IMR-90 (cell line): ENCODE measurements around the gene DNMT1. TPM values are rescaled to one million over a fixed set of nuclear protein-coding genes. Genes with fewer than 3 reads are reported as not detected.
"Not testable (repeated sequence)": the region's sequence is repeated elsewhere in the genome, so short reads cannot be mapped to it uniquely, and the experiment has no call there.

Experiments
- ATAC-seq: fragments of 200-7000 bp; cut with Tn5 transposase; 2 replicates; pipeline ENCODE4 v1.9.1; 2020; ENCODE audit warnings: low read depth, mild to moderate bottlenecking, moderate library complexity
- BruUV-seq: library from RNA; stranded (reverse); fragments of 400-500 nt; replicated peaks from 2 replicates; lab custom pipeline; 2021; lab: Mats Ljungman, UMichigan
- CTCF ChIA-PET: fragments of 300-600 bp; formaldehyde crosslinking; extraction: SDS; loops from one replicate; lab custom pipeline; 2021; ENCODE audit warnings: antibody characterized with exemption; lab: Yijun Ruan, JAX
- POLR2A ChIA-PET: fragments of 300-600 bp; sonication (Branson Sonifier 250); formaldehyde crosslinking; loops from one replicate; lab custom pipeline; 2022; ENCODE audit warnings: antibody characterized with exemption; ENCODE audit not compliant: unreplicated experiment; lab: Charles Lee
- DNase-seq: peaks from one replicate; pipeline ENCODE4 v3.0.0; 2013
- H2AFZ ChIP-seq: replicated peaks from 2 replicates; pipeline ENCODE3; 2013; ENCODE audit warnings: low read length, mild to moderate bottlenecking; ENCODE audit not compliant: poor library complexity
- H2AK5ac ChIP-seq: 2 replicates; pipeline ENCODE4 v1.6.1; 2013; ENCODE audit warnings: low read depth, low read length, inconsistent platforms
- H2AK9ac ChIP-seq: replicated peaks from 2 replicates; pipeline ENCODE3; 2013; ENCODE audit warnings: mild to moderate bottlenecking, low read depth, low read length, moderate library complexity; ENCODE audit not compliant: poor library complexity
- H2BK120ac ChIP-seq: 2 replicates; pipeline ENCODE4 v1.6.1; 2013; ENCODE audit warnings: low read depth, low read length, inconsistent platforms
- H2BK15ac ChIP-seq: 3 replicates; pipeline ENCODE4 v1.6.1; 2013; ENCODE audit warnings: low read depth, low read length, inconsistent platforms
- H2BK20ac ChIP-seq: 2 replicates; pipeline ENCODE4 v1.6.1; 2013; ENCODE audit warnings: low read depth, mild to moderate bottlenecking, inconsistent platforms, low read length, moderate library complexity
- H2BK5ac ChIP-seq: 2 replicates; pipeline ENCODE4 v1.6.1; 2013; ENCODE audit warnings: mild to moderate bottlenecking, low read depth, low read length, inconsistent platforms; ENCODE audit not compliant: poor library complexity, severe bottlenecking
- H3K14ac ChIP-seq: replicated peaks from 2 replicates; pipeline ENCODE4 v1.6.1; 2013; ENCODE audit warnings: low read depth, low read length, inconsistent platforms
- H3K18ac ChIP-seq: 2 replicates; pipeline ENCODE4 v1.6.1; 2013; ENCODE audit warnings: low read depth, low read length, control low read depth
- H3K23ac ChIP-seq: 2 replicates; pipeline ENCODE4 v1.6.1; 2013; ENCODE audit warnings: low read depth, low read length, inconsistent platforms
- H3K27ac ChIP-seq: 2 replicates; pipeline ENCODE4 v1.5.1; 2013; ENCODE audit warnings: mild to moderate bottlenecking, control low read depth, low read length; ENCODE audit not compliant: insufficient read depth
- H3K27me3 ChIP-seq: 2 replicates; pipeline ENCODE4 v1.6.1; 2013; ENCODE audit warnings: low read length; ENCODE audit not compliant: control insufficient read depth, insufficient read depth
- H3K36me3 ChIP-seq: 2 replicates; pipeline ENCODE4 v1.6.1; 2013; ENCODE audit warnings: low read length, mixed read lengths; ENCODE audit not compliant: control insufficient read depth, insufficient read depth
- H3K4ac ChIP-seq: 2 replicates; pipeline ENCODE4 v1.6.1; 2013; ENCODE audit warnings: low read depth, low read length, inconsistent platforms
- H3K4me1 ChIP-seq: 2 replicates; pipeline ENCODE4 v1.6.1; 2013; ENCODE audit warnings: low read length, mixed read lengths; ENCODE audit not compliant: control insufficient read depth, insufficient read depth
- H3K4me2 ChIP-seq: 2 replicates; pipeline ENCODE4 v1.6.1; 2013; ENCODE audit warnings: low read depth, mild to moderate bottlenecking, control low read depth, low read length, moderate library complexity
- H3K4me3 ChIP-seq: 2 replicates; pipeline ENCODE4 v1.5.1; 2013; ENCODE audit warnings: low read depth, mild to moderate bottlenecking, control low read depth, low read length, moderate library complexity; ENCODE audit not compliant: insufficient read depth
- H3K56ac ChIP-seq: 2 replicates; pipeline ENCODE4 v1.6.1; 2013; ENCODE audit warnings: low read length, inconsistent platforms; ENCODE audit not compliant: insufficient read depth; ENCODE audit errors: extremely low read depth
- H3K79me1 ChIP-seq, 2 experiments: 2 replicates each; pipeline ENCODE4 v1.6.1; 2013; ENCODE audit warnings: low read length in 2 of 2, inconsistent platforms in 1 of 2, low read depth in 1 of 2
- H3K9ac ChIP-seq: 2 replicates; pipeline ENCODE4 v1.6.1; 2013; ENCODE audit warnings: low read depth, low read length, control low read depth
- H3K9me1 ChIP-seq: 2 replicates; pipeline ENCODE4 v1.6.1; 2013; ENCODE audit warnings: low read length, inconsistent platforms; ENCODE audit not compliant: insufficient read depth
- H3K9me3 ChIP-seq: 2 replicates; pipeline ENCODE4 v1.6.1; 2013; ENCODE audit warnings: low read length; ENCODE audit not compliant: control insufficient read depth, insufficient read depth
- H4K20me1 ChIP-seq: 2 replicates; pipeline ENCODE4 v1.6.1; 2013; ENCODE audit warnings: low read length, inconsistent platforms; ENCODE audit not compliant: insufficient read depth
- H4K5ac ChIP-seq: 2 replicates; pipeline ENCODE4 v1.6.1; 2013; ENCODE audit warnings: mild to moderate bottlenecking, low read depth, low read length, control low read depth
- H4K8ac ChIP-seq, 2 experiments: 2 replicates each; pipeline ENCODE4 v1.6.1; 2013; ENCODE audit warnings: low read depth in 2 of 2, low read length in 2 of 2, control low read depth in 1 of 2, inconsistent platforms in 1 of 2
- H4K91ac ChIP-seq: 2 replicates; pipeline ENCODE4 v1.6.1; 2013; ENCODE audit warnings: low read depth, low read length, inconsistent platforms; ENCODE audit not compliant: insufficient read depth
- FOS ChIP-seq: fragments of 150-350 bp; IDR thresholded peaks from 2 replicates; pipeline ENCODE4 v1.6.1; 2016; ENCODE audit warnings: low read depth, low read length
- POLR2A ChIP-seq: IDR thresholded peaks from 2 replicates; pipeline ENCODE4 v1.6.1; 2012; ENCODE audit warnings: mild to moderate bottlenecking, low read depth, low read length
- SMC3 ChIP-seq: fragments of 150-350 bp; IDR thresholded peaks from 2 replicates; pipeline ENCODE4 v1.6.1; 2016; ENCODE audit warnings: low read depth, mild to moderate bottlenecking, antibody characterized with exemption, low read length, moderate library complexity
- WGBS, 2 experiments: methylation state at CpG; one replicate each; pipeline versions ENCODE4 v1.1.5 to v1.1.7; 2013; ENCODE audit warnings: missing lambda C conversion rate in 2 of 2; ENCODE audit not compliant: insufficient read length in 1 of 2; ENCODE audit errors: extremely low coverage in 2 of 2; 5-methylcytosine and 5-hydroxymethylcytosine counted together
- dilution Hi-C: fragments of 300-500 bp; cut with HindIII; formaldehyde crosslinking; loops from one replicate; pipeline ENCODE4 v1.14.3; 2018; ENCODE audit warnings: low sequenced_read_pairs; ENCODE audit not compliant: unreplicated experiment
- in situ Hi-C: fragments of 300-500 bp; cut with MboI; formaldehyde crosslinking; loops from 3 replicates; pipeline ENCODE4 v1.14.3; 2019; ENCODE audit warnings: low sequenced_read_pairs, inconsistent platforms, mixed read lengths
- intact Hi-C: fragments of 100-400 bp; cut with micrococcal nuclease; formaldehyde crosslinking; loops from 2 replicates; pipeline ENCODE4 v1.10.0; 2022
- polyA plus RNA-seq, 3 experiments: library from polyadenylated mRNA; depleted of rRNA; stranded (reverse); fragments of >200 nt; gene quantifications; 2 replicates each; pipeline ENCODE4 v1.2.3, GENCODE V29; 2012; ENCODE audit warnings: low replicate concordance in 1 of 3
- total RNA-seq: library from RNA; depleted of rRNA; stranded (reverse); fragments of >200 nt; gene quantifications from 2 replicates; pipeline ENCODE4 v1.2.3, GENCODE V29; 2012

Gene DNMT1
- total and polyA plus RNA-seq, 2 of the 4 experiments (the other 2 are of a cell fraction): 26.2 to 83.6 TPM

DNA sequence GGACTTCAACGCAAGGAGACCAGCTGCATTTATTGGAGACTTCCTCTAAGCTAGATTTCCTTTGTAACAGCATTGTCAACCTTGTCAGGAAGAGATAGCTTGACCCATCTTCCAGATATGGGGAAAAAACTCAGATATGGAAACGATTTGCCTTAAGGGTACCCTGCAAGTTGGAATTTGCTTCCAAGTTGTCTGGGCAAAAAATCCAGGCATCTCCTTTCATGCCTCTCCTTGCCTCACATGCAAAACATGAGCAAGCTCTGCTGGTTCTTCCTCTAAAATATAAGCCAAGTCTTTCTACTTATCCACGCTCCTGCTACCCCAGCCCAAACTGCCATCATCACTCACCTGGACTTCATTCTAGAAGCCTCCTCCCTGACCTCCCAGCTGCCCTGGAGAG, 6.4 kb upstream of the DNMT1 start:
- no peak overlapping the region for H3K56ac ChIP-seq
- no peak overlapping the region for H3K9ac ChIP-seq
- no peaks in the 10 kb centered on the region for H3K27me3 ChIP-seq
- H3K14ac ChIP-seq: no peak overlapping the region
- no peak overlapping the region for H3K18ac ChIP-seq
- no peaks in the 10 kb centered on the region for H3K9me3 ChIP-seq
- dilution Hi-C loops (no loop called here), intact Hi-C loops (no loop called here), in situ Hi-C loops (no loop called here)
- no peak overlapping the region for H2AFZ ChIP-seq
- H2AK9ac ChIP-seq: no peak overlapping the region
- 100% methylated on average over 1 of the region's 3 CpGs; no CpG with 5 or more reads in 1 of the 2 experiments for whole genome bisulfite sequencing, 2 experiments
- H2BK5ac ChIP-seq: no peak overlapping the region
- H2BK15ac ChIP-seq: no peak overlapping the region
- H2BK20ac ChIP-seq: no peak overlapping the region
- H3K23ac ChIP-seq: no peak overlapping the region
- no peaks in the 10 kb centered on the region for H3K9me1 ChIP-seq
- ATAC-seq: no peak
- TF ChIP-seq POLR2A: no peak
- no peak for TF ChIP-seq SMC3
- TF ChIP-seq FOS: no peak
- H4K91ac ChIP-seq: no peak overlapping the region
- POLR2A ChIA-PET: no interaction called here
- no peaks in the 10 kb centered on the region for H3K36me3 ChIP-seq
- H3K79me1 ChIP-seq: no peaks in the 10 kb centered on the region
- no peak overlapping the region for H3K27ac ChIP-seq
- CTCF ChIA-PET: no interaction called here
- no peak overlapping the region for H4K5ac ChIP-seq
- H3K4ac ChIP-seq: no peak overlapping the region
- H2AK5ac ChIP-seq: no peak overlapping the region
- H4K8ac ChIP-seq: no peak overlapping the region
- DNase-seq: no peak
- BruUV-seq: no TSS peak
- no peak overlapping the region for H3K4me2 ChIP-seq
- H3K4me1 ChIP-seq: peaks cover 3% of the 10 kb centered on the region; the same call in 1 of the 2 replicates
- H3K4me3 ChIP-seq: no peak overlapping the region
- H4K20me1 ChIP-seq: no peaks in the 10 kb centered on the region
- no peak overlapping the region for H2BK120ac ChIP-seq

GRCh38 chr19:10200101-10200500, 5.3 kb upstream of the DNMT1 start:
- H3K4me3 ChIP-seq, H3K56ac ChIP-seq, H3K27me3 ChIP-seq, in situ Hi-C loops, H2BK120ac ChIP-seq, H2AK5ac ChIP-seq, H2BK20ac ChIP-seq, H4K91ac ChIP-seq, H4K5ac ChIP-seq, ATAC-seq, BruUV-seq, H3K36me3 ChIP-seq, POLR2A ChIA-PET, H3K4ac ChIP-seq, H4K20me1 ChIP-seq, DNase-seq, H3K18ac ChIP-seq, H2BK5ac ChIP-seq, H3K4me1 ChIP-seq, H3K27ac ChIP-seq, H3K14ac ChIP-seq, dilution Hi-C loops, H2BK15ac ChIP-seq, H3K9ac ChIP-seq, H3K23ac ChIP-seq, intact Hi-C loops, H3K9me1 ChIP-seq, H4K8ac ChIP-seq, H3K79me1 ChIP-seq, H2AFZ ChIP-seq, H3K9me3 ChIP-seq, H3K4me2 ChIP-seq, H2AK9ac ChIP-seq: not testable (repeated sequence)
- WGBS, 2 experiments: 59% methylated on average over 3 of the region's 15 CpGs; no CpG with 5 or more reads in 1 of the 2 experiments
- CTCF ChIA-PET: interaction anchor here (0.7 kb wide), 1 partner anchor 32 kb away, joined by 3 read pairs; no protein-coding TSS in a partner anchor
